Transverse colon (tissue), 3 donors: Measurements from ENCODE around the gene UGT3A1.

ENCODE experiments used
- CTCF ChIP-seq, 5 experiments: fragments of 200-600 bp in 3 of 5; fragments of 450-650 bp in 2 of 5; sonication (generic) in 3 of 5; IDR thresholded peaks; 1 replicate in 2 of 5; 2 replicates in 3 of 5; pipeline ENCODE4 v1.5.1; 2016 to 2017; ENCODE audit warnings: antibody characterized with exemption in 5 of 5, inconsistent platforms in 3 of 5, mild to moderate bottlenecking in 2 of 5, moderate library complexity in 1 of 5
- EP300 ChIP-seq: sonication (generic); formaldehyde crosslinking; IDR thresholded peaks from one replicate; pipeline ENCODE4 v1.6.1; 2017; ENCODE audit warnings: antibody characterized with exemption, low read depth
- POLR2A ChIP-seq: fragments of 450-650 bp; IDR thresholded peaks from one replicate; pipeline ENCODE4 v1.6.1; 2016; ENCODE audit warnings: antibody characterized with exemption, mild to moderate bottlenecking, moderate library complexity

DNA sequence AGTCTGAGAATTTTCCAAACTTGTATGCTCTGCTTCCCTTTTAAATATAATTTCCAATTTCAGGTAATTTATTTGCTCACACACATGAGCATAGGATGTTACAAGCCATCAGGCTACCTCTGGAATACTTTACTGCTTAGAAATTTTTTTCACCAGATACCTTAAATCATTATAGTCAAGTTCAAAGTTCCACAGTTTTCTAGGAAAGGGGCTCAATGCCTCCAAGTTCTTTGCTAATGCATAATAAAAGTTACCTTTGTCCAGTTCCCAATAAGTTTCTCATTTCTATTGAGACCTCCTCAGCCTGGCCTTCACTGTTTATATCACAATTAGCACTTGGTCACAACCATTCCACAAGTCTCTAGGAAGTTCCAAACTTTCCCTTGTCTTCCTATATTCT lies 16.2 kb upstream of the UGT3A1 start:
- TF ChIP-seq CTCF (IDR thresholded peaks at IDR 0.05) (no peak), EP300 (no peak), POLR2A (no peak)
